ENCODE results near the gene EEF1B2.
"Not testable (repeated sequence)": the region's sequence is repeated elsewhere in the genome, so short reads cannot be mapped to it uniquely, and the experiment has no call there.

EEF1B2 gene

DNA sequence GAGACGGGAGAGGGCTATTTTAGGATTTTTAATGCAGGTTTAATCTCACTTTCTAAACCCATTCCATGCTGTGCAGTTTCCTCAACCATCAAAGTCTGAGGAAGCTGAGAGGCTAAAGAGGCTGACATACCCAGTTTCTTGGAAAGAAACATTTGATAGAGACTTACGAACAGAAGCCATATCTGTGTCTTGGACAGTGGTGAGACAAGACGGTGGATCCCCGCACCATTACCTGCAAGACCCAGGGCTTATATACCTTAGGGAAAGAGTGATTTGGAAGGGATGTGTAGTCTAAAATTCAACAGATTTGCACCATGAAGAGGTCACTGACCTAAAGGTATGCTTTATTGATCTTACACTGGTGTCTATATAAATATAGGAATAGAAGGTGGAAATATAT lies 13.5 kb downstream of the EEF1B2 start:
- H3K9me3 ChIP-seq (ENCODE audit: insufficient read depth, low read length), result peaks cover 11% of the 10 kb centered on the region
- no peak for DNase-seq (ENCODE audit: low read depth, low spot score)
- no peak overlapping the region for H3K4me3 ChIP-seq (ENCODE audit: insufficient read length, low read depth)
- TF ChIP-seq YY1 (IDR thresholded peaks at IDR 0.05; ENCODE audit: insufficient read depth, insufficient read length) (no peak), SUZ12 (IDR thresholded peaks at IDR 0.05; ENCODE audit: extremely low read depth, insufficient read depth, insufficient read length) (no peak), ZNF274 (IDR thresholded peaks at IDR 0.05; ENCODE audit: low read depth, low read length) (no peak)
- H3K36me3 ChIP-seq (ENCODE audit: insufficient read depth, insufficient read length, low read length), result no peaks in the 10 kb centered on the region
- H3K9ac ChIP-seq (ENCODE audit: insufficient read length, low read depth), result no peak overlapping the region
- no peaks in the 10 kb centered on the region for H3K4me1 ChIP-seq (ENCODE audit: insufficient read depth, insufficient read length)
- H3K27me3 ChIP-seq (ENCODE audit: insufficient read depth, insufficient read length), result no peaks in the 10 kb centered on the region

- no peak overlapping the region for H3K9ac ChIP-seq (ENCODE audit: insufficient read length, low read depth)
- TF ChIP-seq SUZ12 (IDR thresholded peaks at IDR 0.05; ENCODE audit: extremely low read depth, insufficient read depth, insufficient read length), result no peak
- no peak for TF ChIP-seq YY1 (IDR thresholded peaks at IDR 0.05; ENCODE audit: insufficient read depth, insufficient read length)
- no peak for TF ChIP-seq ZNF274 (IDR thresholded peaks at IDR 0.05; ENCODE audit: low read depth, low read length)
- no peaks in the 10 kb centered on the region for H3K4me1 ChIP-seq (ENCODE audit: insufficient read depth, insufficient read length)
- no peaks in the 10 kb centered on the region for H3K27me3 ChIP-seq (ENCODE audit: insufficient read depth, insufficient read length)
- H3K4me3 ChIP-seq (ENCODE audit: insufficient read length, low read depth), result no peak overlapping the region
- peaks cover 8% of the 10 kb centered on the region for H3K9me3 ChIP-seq (ENCODE audit: insufficient read depth, low read length)
- no peaks in the 10 kb centered on the region for H3K36me3 ChIP-seq (ENCODE audit: insufficient read depth, insufficient read length, low read length)
- DNase-seq (ENCODE audit: low read depth, low spot score), result no peak
Observed at GRCh38 chr2:206176121-206176520, 16.4 kb downstream of the EEF1B2 start.

- Histone ChIP-seq H3K27me3 (ENCODE audit: insufficient read depth, insufficient read length) (no peaks in the 10 kb centered on the region), H3K36me3 (ENCODE audit: insufficient read depth, insufficient read length, low read length) (no peaks in the 10 kb centered on the region), H3K9me3 (ENCODE audit: insufficient read depth, low read length) (peaks cover 8% of the 10 kb centered on the region), H3K9ac (ENCODE audit: insufficient read length, low read depth) (no peak overlapping the region), H3K4me1 (ENCODE audit: insufficient read depth, insufficient read length) (no peaks in the 10 kb centered on the region), H3K4me3 (ENCODE audit: insufficient read length, low read depth) (no peak overlapping the region)
- TF ChIP-seq YY1 (IDR thresholded peaks at IDR 0.05; ENCODE audit: insufficient read depth, insufficient read length) (no peak), ZNF274 (IDR thresholded peaks at IDR 0.05; ENCODE audit: low read depth, low read length) (no peak), SUZ12 (IDR thresholded peaks at IDR 0.05; ENCODE audit: extremely low read depth, insufficient read depth, insufficient read length) (no peak)
- DNase-seq (ENCODE audit: low read depth, low spot score), result no peak
Observed at GRCh38 chr2:206176901-206177300, 17.2 kb downstream of the EEF1B2 start.

DNA sequence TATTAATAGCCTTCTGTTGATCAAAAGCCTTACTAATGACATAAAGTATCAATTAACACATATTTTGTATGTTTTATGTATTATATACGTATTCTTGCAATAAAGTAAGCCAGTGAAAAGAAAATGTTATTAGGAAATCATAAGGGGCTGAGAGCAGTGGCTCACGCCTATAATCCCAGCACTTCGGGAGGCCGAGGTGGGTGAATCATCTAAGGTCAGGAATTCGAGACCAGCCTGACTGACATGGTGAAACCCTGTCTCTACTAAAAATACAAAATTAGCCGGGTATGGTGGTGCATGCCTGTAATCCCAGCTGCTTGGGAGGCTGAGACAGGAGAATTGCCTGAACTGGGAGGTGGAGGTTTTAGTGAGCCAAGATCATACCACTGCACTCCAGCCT lies 21.8 kb downstream of the EEF1B2 start:
- not testable (repeated sequence) for H3K4me1 ChIP-seq (ENCODE audit: insufficient read depth, insufficient read length); H3K27me3 ChIP-seq (ENCODE audit: insufficient read depth, insufficient read length); H3K36me3 ChIP-seq (ENCODE audit: insufficient read depth, insufficient read length, low read length); DNase-seq (ENCODE audit: low read depth, low spot score); H3K4me3 ChIP-seq (ENCODE audit: insufficient read length, low read depth); H3K9ac ChIP-seq (ENCODE audit: insufficient read length, low read depth); H3K9me3 ChIP-seq (ENCODE audit: insufficient read depth, low read length)

DNA sequence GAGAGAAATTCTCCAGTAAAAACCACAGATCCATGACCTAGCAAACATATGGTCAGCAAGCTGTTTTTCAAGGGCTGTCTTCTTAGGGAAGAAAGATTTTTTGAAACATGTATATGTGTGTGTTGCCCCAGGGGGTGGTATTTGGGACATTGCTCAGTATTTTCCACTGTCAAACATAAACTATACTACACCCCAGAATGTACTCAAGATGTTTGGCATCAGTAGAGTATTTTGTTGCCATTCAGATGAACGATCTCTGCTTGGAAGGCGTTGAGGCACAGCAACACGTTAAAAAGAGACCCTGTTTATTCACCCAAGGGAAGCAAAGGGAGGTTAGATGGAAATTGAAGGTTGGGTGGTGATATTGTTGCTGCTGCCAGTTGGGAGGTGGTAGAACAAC lies 30.0 kb downstream of the EEF1B2 start:
- Histone ChIP-seq H3K9ac (ENCODE audit: insufficient read length, low read depth) (no peak overlapping the region), H3K9me3 (ENCODE audit: insufficient read depth, low read length) (no peaks in the 10 kb centered on the region), H3K4me3 (ENCODE audit: insufficient read length, low read depth) (no peak overlapping the region), H3K4me1 (ENCODE audit: insufficient read depth, insufficient read length) (no peaks in the 10 kb centered on the region), H3K36me3 (ENCODE audit: insufficient read depth, insufficient read length, low read length) (no peaks in the 10 kb centered on the region), H3K27me3 (ENCODE audit: insufficient read depth, insufficient read length) (no peaks in the 10 kb centered on the region)
- no peak for TF ChIP-seq SUZ12 (IDR thresholded peaks at IDR 0.05; ENCODE audit: extremely low read depth, insufficient read depth, insufficient read length)
- TF ChIP-seq YY1 (IDR thresholded peaks at IDR 0.05; ENCODE audit: insufficient read depth, insufficient read length), result no peak
- TF ChIP-seq ZNF274 (IDR thresholded peaks at IDR 0.05; ENCODE audit: low read depth, low read length), result no peak
- no peak for DNase-seq (ENCODE audit: low read depth, low spot score)

GRCh38 chr2:206190111-206190510 lies 30.4 kb downstream of the EEF1B2 start:
- H3K36me3 ChIP-seq (ENCODE audit: insufficient read depth, insufficient read length, low read length), result no peaks in the 10 kb centered on the region
- H3K4me3 ChIP-seq (ENCODE audit: insufficient read length, low read depth), result no peak overlapping the region
- no peaks in the 10 kb centered on the region for H3K9me3 ChIP-seq (ENCODE audit: insufficient read depth, low read length)
- H3K27me3 ChIP-seq (ENCODE audit: insufficient read depth, insufficient read length), result no peaks in the 10 kb centered on the region
- H3K4me1 ChIP-seq (ENCODE audit: insufficient read depth, insufficient read length), result no peaks in the 10 kb centered on the region
- H3K9ac ChIP-seq (ENCODE audit: insufficient read length, low read depth), result no peak overlapping the region
- no peak for TF ChIP-seq ZNF274 (IDR thresholded peaks at IDR 0.05; ENCODE audit: low read depth, low read length)
- no peak for TF ChIP-seq YY1 (IDR thresholded peaks at IDR 0.05; ENCODE audit: insufficient read depth, insufficient read length)
- no peak for TF ChIP-seq SUZ12 (IDR thresholded peaks at IDR 0.05; ENCODE audit: extremely low read depth, insufficient read depth, insufficient read length)
- DNase-seq (ENCODE audit: low read depth, low spot score), result no peak

DNA sequence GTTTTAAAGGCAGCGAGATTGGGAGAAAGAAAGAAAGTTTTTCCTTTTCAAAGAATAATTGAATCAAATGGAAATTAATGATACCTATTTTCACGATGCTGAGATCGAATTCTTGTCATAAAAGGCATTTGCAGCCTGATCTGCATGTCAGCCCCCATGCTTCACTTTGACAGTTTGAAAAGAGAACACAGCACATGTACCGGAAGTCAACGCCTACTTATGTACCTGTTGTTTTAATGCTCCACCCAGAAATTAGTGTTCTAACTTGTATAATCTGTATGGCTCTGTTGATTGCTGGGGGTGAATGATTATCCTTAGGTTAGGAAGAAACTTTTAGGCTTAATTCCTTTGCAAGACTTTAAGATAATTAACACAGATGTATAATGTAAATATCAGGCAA lies 31.0 kb downstream of the EEF1B2 start:
- H3K36me3 ChIP-seq (ENCODE audit: insufficient read depth, insufficient read length, low read length), result no peaks in the 10 kb centered on the region
- H3K9ac ChIP-seq (ENCODE audit: insufficient read length, low read depth), result no peak overlapping the region
- H3K4me3 ChIP-seq (ENCODE audit: insufficient read length, low read depth), result no peak overlapping the region
- no peaks in the 10 kb centered on the region for H3K4me1 ChIP-seq (ENCODE audit: insufficient read depth, insufficient read length)
- TF ChIP-seq SUZ12 (IDR thresholded peaks at IDR 0.05; ENCODE audit: extremely low read depth, insufficient read depth, insufficient read length), result no peak
- TF ChIP-seq YY1 (IDR thresholded peaks at IDR 0.05; ENCODE audit: insufficient read depth, insufficient read length), result no peak
- TF ChIP-seq ZNF274 (IDR thresholded peaks at IDR 0.05; ENCODE audit: low read depth, low read length), result no peak
- DNase-seq (ENCODE audit: low read depth, low spot score), result no peak
- H3K27me3 ChIP-seq (ENCODE audit: insufficient read depth, insufficient read length), result no peaks in the 10 kb centered on the region
- H3K9me3 ChIP-seq (ENCODE audit: insufficient read depth, low read length), result no peaks in the 10 kb centered on the region

DNA sequence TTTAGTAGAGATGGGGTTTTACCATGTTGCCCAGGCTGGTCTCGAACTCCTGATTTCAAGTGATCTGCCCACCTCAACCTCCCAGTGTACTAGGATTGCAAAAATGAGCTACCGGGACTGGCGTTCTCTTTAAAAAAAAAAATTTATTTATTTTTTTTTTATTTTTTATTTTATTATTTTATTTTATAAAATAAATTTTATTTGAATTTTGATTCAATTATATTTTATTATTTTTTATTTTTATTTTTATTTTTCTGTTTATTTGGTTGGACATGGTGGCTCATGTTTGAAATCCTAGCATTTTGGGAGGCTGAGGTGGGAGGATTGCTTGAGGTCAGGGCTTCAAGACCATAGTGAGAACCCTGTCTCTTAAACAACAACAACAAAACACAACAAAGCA lies 32.5 kb downstream of the EEF1B2 start:
- no peaks in the 10 kb centered on the region for H3K9me3 ChIP-seq (ENCODE audit: insufficient read depth, low read length)
- H3K36me3 ChIP-seq (ENCODE audit: insufficient read depth, insufficient read length, low read length), result no peaks in the 10 kb centered on the region
- H3K9ac ChIP-seq (ENCODE audit: insufficient read length, low read depth), result no peak overlapping the region
- no peak overlapping the region for H3K4me3 ChIP-seq (ENCODE audit: insufficient read length, low read depth)
- no peak for TF ChIP-seq ZNF274 (IDR thresholded peaks at IDR 0.05; ENCODE audit: low read depth, low read length)
- TF ChIP-seq SUZ12 (IDR thresholded peaks at IDR 0.05; ENCODE audit: extremely low read depth, insufficient read depth, insufficient read length), result no peak
- TF ChIP-seq YY1 (IDR thresholded peaks at IDR 0.05; ENCODE audit: insufficient read depth, insufficient read length), result no peak
- H3K4me1 ChIP-seq (ENCODE audit: insufficient read depth, insufficient read length), result no peaks in the 10 kb centered on the region
- H3K27me3 ChIP-seq (ENCODE audit: insufficient read depth, insufficient read length), result no peaks in the 10 kb centered on the region
- DNase-seq (ENCODE audit: low read depth, low spot score), result no peak

Data from NT2/D1 (cell line).